K562 (cell line): ENCODE data around the gene KIF24. TPM values are rescaled to one million over a fixed set of nuclear protein-coding genes. Genes with fewer than 3 reads are reported as not detected.

ENCODE experiments used
- CBX8 ChIP-seq: fragments of 200-600 bp; sonication (generic); IDR thresholded peaks from 2 replicates; pipeline ENCODE4 v1.6.1; 2012; ENCODE audit warnings: borderline replicate concordance, mixed run types, low read depth, mild to moderate bottlenecking, moderate library complexity, mixed read lengths, low read length, control low read depth, inconsistent platforms; ENCODE audit not compliant: poor library complexity, severe bottlenecking; ENCODE audit errors: extremely low read depth
- DDX20 ChIP-seq: fragments of 450-650 bp; IDR thresholded peaks from 2 replicates; pipeline ENCODE4 v1.6.1; 2016; ENCODE audit warnings: missing genetic modification characterization, low read depth, mild to moderate bottlenecking, missing compliant biosample characterization, moderate library complexity
- E2F4 ChIP-seq: sonication (generic); formaldehyde crosslinking; IDR thresholded peaks from 2 replicates; pipeline ENCODE4 v1.8.0; 2022; ENCODE audit warnings: mild to moderate bottlenecking, low read depth, missing genetic modification reagents
- EP400 ChIP-seq: fragments of 450-650 bp; IDR thresholded peaks from 2 replicates; pipeline ENCODE4 v1.6.1; 2017; ENCODE audit warnings: antibody characterized with exemption, mild to moderate bottlenecking, moderate library complexity
- FOXJ2 ChIP-seq: fragments of 200-800 bp; sonication (Bioruptor generic); IDR thresholded peaks from 2 replicates; pipeline ENCODE4 v1.6.1; 2016; ENCODE audit warnings: missing genetic modification characterization, missing compliant biosample characterization
- FOXJ3 ChIP-seq: sonication (generic); formaldehyde crosslinking; IDR thresholded peaks from 2 replicates; pipeline ENCODE4 v1.4.0; 2020; ENCODE audit warnings: mild to moderate bottlenecking, missing genetic modification reagents
- IRF1 ChIP-seq: sonication (generic); formaldehyde crosslinking; IDR thresholded peaks from 2 replicates; pipeline ENCODE4 v1.8.0; 2022; ENCODE audit warnings: missing genetic modification reagents, mild to moderate bottlenecking, borderline replicate concordance
- MCM3 ChIP-seq: fragments of 450-650 bp; IDR thresholded peaks from 2 replicates; pipeline ENCODE4 v1.6.1; 2016
- MEIS2 ChIP-seq: fragments of 450-650 bp; IDR thresholded peaks from 2 replicates; pipeline ENCODE4 v1.6.1; 2014; ENCODE audit warnings: mild to moderate bottlenecking; ENCODE audit not compliant: partially characterized antibody
- MTA3 ChIP-seq: fragments of 450-650 bp; formaldehyde crosslinking; IDR thresholded peaks from 2 replicates; pipeline ENCODE4 v1.6.1; 2017; ENCODE audit warnings: mild to moderate bottlenecking, borderline replicate concordance
- MXD1 ChIP-seq: fragments of 250-450 bp; sonication (Bioruptor Pico); IDR thresholded peaks from 2 replicates; pipeline ENCODE4 v1.8.0; 2021; ENCODE audit warnings: borderline replicate concordance, mild to moderate bottlenecking, moderate library complexity; ENCODE audit not compliant: poor library complexity, severe bottlenecking
- RBM14 ChIP-seq: fragments of 200-400 bp; formaldehyde crosslinking; IDR thresholded peaks from 2 replicates; pipeline ENCODE4 v1.6.1; 2018; ENCODE audit warnings: low read depth, mild to moderate bottlenecking, low read length, moderate library complexity, borderline replicate concordance; ENCODE audit not compliant: insufficient read depth
- SNAPC5 ChIP-seq: fragments of 250-450 bp; sonication (Bioruptor Pico); IDR thresholded peaks from 2 replicates; pipeline ENCODE4 v1.8.0; 2021; ENCODE audit warnings: moderate library complexity, mild to moderate bottlenecking, inconsistent platforms
- TARDBP ChIP-seq: fragments of 450-650 bp; IDR thresholded peaks from 2 replicates; pipeline ENCODE4 v1.6.1; 2016
- ZNF263 ChIP-seq: sonication (generic); formaldehyde crosslinking; IDR thresholded peaks from 2 replicates; pipeline ENCODE4 v1.8.0; 2022; ENCODE audit warnings: mild to moderate bottlenecking, missing genetic modification reagents, borderline replicate concordance
- polyA plus RNA-seq, 8 experiments: library from polyadenylated mRNA; depleted of rRNA in 4 of 8; stranded (reverse) in 5 of 8; unstranded in 3 of 8; fragments of >200 nt; fragmentation: Nextera tagmentation in 2 of 8; fragmentation: Illumina TruSeq in 1 of 8; extraction: Ambion mirVana in 2 of 8; extraction: Trizol in 1 of 8; gene quantifications; 2 replicates each; pipeline versions ENCODE4 v1.2.1 to v1.2.3, GENCODE V29; 2011 to 2014; ENCODE audit warnings: inconsistent platforms in 1 of 8, missing spikeins in 1 of 8
- total RNA-seq, 7 experiments: library from RNA; depleted of rRNA in 6 of 7; stranded (reverse); fragments of >200 nt in 6 of 7; fragmentation: Illumina TruSeq in 2 of 7; extraction: Trizol in 2 of 7; gene quantifications; 2 replicates each; pipeline versions ENCODE4 v1.2.1 to v1.2.3, GENCODE V29; 2011 to 2021; ENCODE audit warnings: low replicate concordance in 1 of 7
- TF ChIP-seq, protein P1 (sequence below): fragments of 450-650 bp; IDR thresholded peaks from 2 replicates; pipeline ENCODE4 v1.6.1; 2014; ENCODE audit warnings: low read depth, mild to moderate bottlenecking, moderate library complexity, borderline replicate concordance
- TF ChIP-seq, protein P2 (sequence below): sonication (generic); formaldehyde crosslinking; IDR thresholded peaks from 2 replicates; pipeline ENCODE4 v1.8.1; 2023; ENCODE audit warnings: mild to moderate bottlenecking, missing genetic modification reagents

The KIF24 gene
- total and polyA plus RNA-seq, 9 of the 15 experiments (the other 6 are each of a cell fraction or from before 2014, with no cell fraction given) = 0.63 to 5.8 (median 4.4) TPM

DNA sequence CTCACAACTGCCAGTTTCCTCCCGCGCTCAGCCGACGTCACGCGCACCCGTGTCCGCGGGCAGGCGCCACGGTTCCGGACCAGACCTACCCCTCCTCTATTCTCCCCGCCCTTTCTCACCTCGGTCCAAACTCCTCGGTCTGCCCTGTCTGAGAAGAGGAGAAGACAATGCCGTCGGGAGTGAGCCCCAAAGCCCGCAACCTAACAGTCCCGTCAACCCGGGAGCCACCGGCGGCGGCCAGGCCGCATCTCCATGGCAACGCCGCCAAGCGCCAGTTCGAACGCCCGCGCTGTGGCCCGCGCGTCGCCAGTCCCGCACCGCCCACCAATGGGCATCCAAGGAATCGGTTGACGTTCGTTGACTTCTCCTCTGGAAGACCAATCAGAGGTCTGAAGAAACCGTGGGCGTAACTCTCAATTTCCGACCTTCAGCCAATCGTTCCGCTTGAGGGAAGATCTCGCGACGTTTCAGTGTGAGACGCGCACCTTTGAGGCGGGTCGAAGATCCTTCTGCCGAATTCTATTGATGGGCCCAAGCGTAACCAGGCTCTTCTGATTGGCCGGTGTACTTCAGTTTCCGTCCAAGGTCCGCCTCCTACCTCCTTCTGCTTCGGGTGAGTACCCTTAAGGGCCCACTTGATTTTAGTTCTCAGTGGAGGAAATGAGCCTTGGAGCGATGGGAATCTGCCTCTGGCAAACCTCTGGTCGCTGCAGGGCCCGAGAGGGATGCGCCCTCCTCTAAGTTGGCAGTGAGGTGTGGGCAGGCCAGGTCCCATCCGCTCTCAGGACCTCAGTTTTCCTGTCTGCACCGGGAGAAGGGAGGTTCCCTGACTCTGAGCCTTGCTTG, at the start of gene KIF24, which contains the start of gene NUDT2 (continued):
- TF ChIP-seq ZNF263 (CRISPR knock-in tag) (no peak), FOXJ3 (no peak), TARDBP (no peak), SNAPC5 (CRISPR knock-in tag) (no peak), FOXJ2 (tag) (no peak), IRF1 (CRISPR knock-in tag) (no peak), RBM14 (no peak), EP400 (peak; percentile 90), MTA3 (peak; percentile 19; the same call in 1 of the 2 replicates), CBX8 (no peak), MEIS2 (peak; percentile 4), DDX20 (no peak), MXD1 (CRISPR knock-in tag) (no peak), MCM3 (no peak), E2F4 (CRISPR knock-in tag) (peak; percentile 98)
- TF ChIP-seq, protein P1, sequence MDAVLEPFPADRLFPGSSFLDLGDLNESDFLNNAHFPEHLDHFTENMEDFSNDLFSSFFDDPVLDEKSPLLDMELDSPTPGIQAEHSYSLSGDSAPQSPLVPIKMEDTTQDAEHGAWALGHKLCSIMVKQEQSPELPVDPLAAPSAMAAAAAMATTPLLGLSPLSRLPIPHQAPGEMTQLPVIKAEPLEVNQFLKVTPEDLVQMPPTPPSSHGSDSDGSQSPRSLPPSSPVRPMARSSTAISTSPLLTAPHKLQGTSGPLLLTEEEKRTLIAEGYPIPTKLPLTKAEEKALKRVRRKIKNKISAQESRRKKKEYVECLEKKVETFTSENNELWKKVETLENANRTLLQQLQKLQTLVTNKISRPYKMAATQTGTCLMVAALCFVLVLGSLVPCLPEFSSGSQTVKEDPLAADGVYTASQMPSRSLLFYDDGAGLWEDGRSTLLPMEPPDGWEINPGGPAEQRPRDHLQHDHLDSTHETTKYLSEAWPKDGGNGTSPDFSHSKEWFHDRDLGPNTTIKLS = peak; percentile 76; the same call in 1 of the 2 replicates
- TF ChIP-seq, protein P2, sequence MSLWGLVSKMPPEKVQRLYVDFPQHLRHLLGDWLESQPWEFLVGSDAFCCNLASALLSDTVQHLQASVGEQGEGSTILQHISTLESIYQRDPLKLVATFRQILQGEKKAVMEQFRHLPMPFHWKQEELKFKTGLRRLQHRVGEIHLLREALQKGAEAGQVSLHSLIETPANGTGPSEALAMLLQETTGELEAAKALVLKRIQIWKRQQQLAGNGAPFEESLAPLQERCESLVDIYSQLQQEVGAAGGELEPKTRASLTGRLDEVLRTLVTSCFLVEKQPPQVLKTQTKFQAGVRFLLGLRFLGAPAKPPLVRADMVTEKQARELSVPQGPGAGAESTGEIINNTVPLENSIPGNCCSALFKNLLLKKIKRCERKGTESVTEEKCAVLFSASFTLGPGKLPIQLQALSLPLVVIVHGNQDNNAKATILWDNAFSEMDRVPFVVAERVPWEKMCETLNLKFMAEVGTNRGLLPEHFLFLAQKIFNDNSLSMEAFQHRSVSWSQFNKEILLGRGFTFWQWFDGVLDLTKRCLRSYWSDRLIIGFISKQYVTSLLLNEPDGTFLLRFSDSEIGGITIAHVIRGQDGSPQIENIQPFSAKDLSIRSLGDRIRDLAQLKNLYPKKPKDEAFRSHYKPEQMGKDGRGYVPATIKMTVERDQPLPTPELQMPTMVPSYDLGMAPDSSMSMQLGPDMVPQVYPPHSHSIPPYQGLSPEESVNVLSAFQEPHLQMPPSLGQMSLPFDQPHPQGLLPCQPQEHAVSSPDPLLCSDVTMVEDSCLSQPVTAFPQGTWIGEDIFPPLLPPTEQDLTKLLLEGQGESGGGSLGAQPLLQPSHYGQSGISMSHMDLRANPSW (CRISPR knock-in tag) = peak; percentile 53; the same call in 1 of the 2 replicates
